DND-41 (cell line): Measurements from ENCODE around the gene USP22.

Experiments
- EZH2 ChIP-seq: IDR thresholded peaks from 3 replicates; pipeline ENCODE4 v1.6.1; 2012; ENCODE audit warnings: borderline replicate concordance, low read depth, mild to moderate bottlenecking, moderate library complexity, low read length, inconsistent platforms; ENCODE audit not compliant: severe bottlenecking
- TF ChIP-seq, protein P1 (sequence below): IDR thresholded peaks from 2 replicates; pipeline ENCODE4 v1.5.1; 2012; ENCODE audit warnings: borderline replicate concordance, low read length, moderate library complexity, mild to moderate bottlenecking; ENCODE audit not compliant: poor library complexity, severe bottlenecking; ENCODE audit errors: extremely low read depth

DNA sequence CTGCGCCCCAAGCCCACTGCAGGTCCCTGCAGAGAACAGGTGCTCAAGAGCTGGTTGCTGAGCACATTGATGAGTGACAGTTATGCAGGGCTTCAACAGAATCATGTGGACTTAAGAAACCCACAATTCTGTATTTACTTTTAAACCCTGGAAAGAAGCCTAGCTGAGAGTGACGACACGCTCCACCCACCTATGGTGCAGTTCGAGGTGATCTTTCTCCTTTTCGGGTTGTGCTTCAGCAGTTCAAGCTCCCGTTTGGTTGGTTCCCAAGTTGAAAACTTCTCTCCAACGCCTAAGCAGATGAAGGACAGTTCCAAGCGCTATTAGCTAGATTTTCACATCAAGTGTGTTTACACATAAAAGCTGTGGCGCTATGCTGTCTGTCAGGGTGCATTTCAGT lies 23.9 kb downstream of the USP22 start:
- TF ChIP-seq, protein P1, sequence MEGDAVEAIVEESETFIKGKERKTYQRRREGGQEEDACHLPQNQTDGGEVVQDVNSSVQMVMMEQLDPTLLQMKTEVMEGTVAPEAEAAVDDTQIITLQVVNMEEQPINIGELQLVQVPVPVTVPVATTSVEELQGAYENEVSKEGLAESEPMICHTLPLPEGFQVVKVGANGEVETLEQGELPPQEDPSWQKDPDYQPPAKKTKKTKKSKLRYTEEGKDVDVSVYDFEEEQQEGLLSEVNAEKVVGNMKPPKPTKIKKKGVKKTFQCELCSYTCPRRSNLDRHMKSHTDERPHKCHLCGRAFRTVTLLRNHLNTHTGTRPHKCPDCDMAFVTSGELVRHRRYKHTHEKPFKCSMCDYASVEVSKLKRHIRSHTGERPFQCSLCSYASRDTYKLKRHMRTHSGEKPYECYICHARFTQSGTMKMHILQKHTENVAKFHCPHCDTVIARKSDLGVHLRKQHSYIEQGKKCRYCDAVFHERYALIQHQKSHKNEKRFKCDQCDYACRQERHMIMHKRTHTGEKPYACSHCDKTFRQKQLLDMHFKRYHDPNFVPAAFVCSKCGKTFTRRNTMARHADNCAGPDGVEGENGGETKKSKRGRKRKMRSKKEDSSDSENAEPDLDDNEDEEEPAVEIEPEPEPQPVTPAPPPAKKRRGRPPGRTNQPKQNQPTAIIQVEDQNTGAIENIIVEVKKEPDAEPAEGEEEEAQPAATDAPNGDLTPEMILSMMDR: no peak
- TF ChIP-seq EZH2: no peak
